NCI-H345 treated with DMSO at 0.1 percent for 48 hours (cell line): ENCODE data around the gene PROM1.

Experiments used
- DNase-seq: peaks from one replicate; lab custom pipeline; 2025; ENCODE audit not compliant: unreplicated experiment; lab: John Stamatoyannopoulos, UW

PROM1 gene

DNA sequence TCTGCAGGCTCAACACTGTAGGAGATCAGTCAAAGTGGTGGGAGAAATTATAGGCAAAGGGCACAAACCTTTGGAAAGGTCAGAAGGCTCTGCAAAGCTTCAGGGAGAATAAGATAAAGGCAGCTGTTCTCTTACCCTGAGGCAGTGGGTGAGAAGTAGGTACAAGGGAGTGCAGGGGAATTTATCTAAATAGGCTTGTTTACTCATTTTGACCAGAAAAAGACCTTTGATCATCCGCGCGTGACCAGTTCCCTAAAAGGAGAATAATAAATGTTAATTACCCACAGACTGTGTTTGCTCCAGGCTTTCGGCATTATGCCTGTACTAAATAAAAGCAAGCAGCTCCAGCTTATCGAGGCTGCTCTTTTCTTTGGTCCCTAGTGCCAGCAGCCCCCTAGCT lies 130.2 kb downstream of the PROM1 start:
- DNase-seq: no peak

DNA sequence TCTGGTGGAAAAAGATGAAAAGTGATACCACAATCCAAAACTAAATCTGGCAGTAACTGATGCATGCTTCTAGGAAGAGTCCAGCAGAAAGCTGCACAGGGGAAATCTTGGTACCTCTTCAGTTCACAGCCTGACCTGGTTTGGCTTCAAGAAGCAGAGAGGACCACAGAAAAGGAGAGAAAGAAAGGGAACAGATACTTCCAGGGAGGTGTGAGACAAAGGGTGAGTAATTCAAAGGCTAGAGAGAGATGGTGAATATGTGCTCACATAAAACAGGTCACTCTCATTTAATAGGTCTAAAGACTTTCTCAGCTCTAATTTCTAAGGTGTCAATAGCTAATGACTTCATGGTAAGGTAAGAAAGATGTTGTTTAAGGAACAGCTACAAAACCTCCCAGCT lies 132.0 kb downstream of the PROM1 start:
- no peak for DNase-seq

DNA sequence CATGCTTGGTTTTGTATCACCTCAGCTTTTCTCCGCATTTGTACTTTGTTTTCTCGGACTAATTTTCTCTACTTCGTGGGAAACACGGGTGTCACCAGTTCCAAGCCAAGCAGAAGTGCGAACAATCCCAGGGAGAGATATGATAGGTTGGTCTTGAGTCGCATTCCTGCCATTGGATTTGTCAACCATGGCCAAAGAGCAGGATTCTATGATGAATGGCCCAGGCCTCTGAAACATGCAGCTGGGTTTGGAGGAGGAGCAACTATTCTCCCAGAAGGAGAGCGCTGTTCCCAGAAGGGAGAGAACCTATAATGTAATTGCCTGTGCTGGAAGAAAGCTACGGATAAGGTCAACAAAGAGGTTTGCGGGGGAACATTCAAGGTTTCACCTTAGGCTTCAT lies 135.0 kb downstream of the PROM1 start:
- DNase-seq: no peak

DNA sequence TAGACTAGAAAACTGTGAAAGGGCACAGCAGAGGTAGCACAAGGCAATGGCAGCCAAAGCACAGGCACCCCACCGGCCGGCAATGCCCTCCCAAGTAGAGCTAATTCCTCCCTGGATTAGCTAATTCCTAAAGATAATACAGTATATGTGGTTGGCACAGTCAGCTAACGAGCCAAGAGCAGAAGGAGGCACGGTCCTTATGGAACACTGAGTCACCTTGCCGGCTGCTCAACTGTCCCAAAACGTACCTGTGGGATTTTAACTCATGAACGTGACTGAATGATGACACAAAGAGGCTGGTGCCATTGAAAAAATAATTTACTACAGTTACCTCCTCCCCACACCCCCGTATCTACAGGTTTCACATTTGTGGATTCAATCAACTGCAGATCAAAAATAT lies 136.1 kb downstream of the PROM1 start:
- DNase-seq: no peak

DNA sequence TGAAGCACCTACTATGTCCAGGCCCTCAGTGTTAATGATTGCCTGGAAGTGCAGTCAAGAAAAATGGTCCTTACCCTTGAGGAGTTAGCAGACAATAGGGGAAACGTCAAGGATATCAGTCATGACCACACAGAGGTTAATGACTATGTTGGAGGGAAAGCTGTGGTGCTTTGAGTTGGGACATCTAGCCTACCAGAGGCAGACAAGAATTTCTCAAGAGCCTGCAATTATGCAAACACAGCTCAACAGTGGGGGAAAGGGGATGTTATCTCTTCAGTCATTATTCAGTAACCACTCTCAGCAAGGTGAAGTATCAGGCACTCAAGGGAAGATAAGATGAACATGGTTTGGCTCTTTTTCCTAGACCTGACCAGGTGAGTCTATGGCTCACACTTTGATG lies 138.3 kb downstream of the PROM1 start:
- DNase-seq: no peak

DNA sequence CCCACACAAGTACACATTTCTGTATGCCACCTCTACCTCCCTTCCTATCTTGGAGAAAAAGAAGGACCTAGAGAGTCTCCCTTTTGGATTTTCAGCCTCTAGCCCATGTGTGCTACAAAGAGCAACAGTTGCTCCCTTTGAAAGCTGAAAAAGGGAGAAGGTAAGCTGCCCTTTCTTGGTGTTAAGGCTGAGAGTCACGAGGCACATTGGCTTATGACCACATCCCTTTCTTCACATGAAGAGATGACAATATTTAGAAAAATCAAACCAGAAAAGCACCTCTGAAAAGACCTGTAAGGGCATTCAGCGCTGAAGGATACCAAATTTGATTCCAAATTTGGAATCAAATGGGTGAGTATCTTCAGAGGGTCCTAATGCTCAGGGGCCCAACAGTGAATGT lies 138.9 kb downstream of the PROM1 start:
- DNase-seq: no peak

DNA sequence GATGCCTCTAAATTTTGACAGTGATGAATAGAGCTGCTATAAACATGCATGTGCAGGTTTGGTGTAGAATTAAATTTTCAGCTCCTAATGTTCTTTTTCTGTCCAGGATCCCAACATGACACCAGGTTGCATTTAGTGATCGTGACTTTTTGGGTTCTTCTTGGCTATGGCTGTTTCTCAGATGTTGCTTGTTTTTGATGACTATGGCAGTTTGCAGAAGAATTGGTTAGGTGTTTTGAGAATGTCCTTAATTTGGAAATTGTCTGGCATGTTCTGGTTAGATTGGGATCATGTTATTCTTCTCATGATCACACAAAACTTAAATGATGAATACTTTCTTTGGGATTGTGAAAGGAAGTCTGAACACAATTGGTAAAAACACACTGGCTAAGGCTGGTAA lies 141.5 kb downstream of the PROM1 start:
- no peak for DNase-seq

DNA sequence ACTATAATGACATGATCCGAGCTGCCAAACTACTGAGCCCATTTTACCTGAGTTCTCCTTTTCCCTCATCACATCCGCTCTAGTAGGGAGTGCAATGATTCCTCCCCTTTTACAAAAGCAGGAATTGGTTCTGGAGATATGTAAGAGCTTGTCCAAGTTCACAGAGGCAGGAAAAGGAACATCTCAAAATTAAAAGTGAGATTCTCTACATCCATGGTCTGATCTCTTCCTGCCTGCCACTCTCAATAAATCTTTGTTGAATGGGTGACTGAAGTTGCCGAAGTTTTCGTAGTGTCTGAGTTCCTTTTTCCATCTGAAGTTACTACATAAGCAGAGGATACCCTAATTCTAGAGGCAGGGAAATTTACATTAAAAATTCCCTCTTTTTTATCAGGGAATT lies 145.2 kb downstream of the PROM1 start, which contains the start of gene FGFBP1:
Gene FGFBP1, minus strand, starts transcription at position 101 of the 400 bp plus-strand sequence. CDS start 2,108 bp downstream, outside the sequence.
- no peak for DNase-seq

DNA sequence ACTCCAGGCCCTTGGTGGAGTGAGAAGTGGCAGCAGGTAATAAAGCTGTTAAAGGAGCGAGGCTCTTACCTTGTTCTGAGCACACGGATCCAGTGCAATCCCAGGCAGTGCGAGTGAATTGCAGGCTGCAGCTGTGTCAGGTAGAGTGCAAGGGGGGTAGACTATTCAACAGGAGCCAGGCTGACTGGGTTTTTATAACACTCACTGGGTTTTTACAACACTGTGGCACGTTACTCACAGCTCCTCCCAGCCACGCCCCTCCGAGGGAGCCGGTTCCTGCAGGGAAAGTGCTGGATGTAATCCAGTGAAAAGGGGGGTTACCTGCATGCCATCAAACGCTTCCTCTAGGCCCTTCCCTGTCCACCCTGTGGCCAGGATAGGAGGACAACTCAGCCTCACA lies 145.6 kb downstream of the PROM1 start:
- no peak for DNase-seq

DNA sequence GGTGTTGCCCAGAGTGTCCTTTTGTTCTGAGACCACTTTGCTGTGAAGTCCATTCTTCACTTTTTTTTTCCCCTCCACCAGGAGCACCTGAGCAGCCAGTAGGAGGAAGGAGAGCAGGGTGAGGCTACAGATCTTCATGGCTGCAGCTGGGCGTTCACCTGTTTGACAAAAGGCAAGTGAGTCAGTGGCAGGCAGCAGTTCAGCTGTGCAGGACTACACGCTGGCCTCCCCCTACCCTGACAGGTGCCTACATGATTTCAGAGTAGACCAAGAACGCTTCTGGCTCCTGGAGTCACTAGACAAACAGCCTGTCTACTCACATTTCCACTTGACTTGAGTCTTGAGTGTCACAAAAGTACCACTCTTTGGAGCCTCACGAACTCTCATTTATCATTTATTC lies 147.3 kb downstream of the PROM1 start:
- peak; percentile 45 for DNase-seq

DNA sequence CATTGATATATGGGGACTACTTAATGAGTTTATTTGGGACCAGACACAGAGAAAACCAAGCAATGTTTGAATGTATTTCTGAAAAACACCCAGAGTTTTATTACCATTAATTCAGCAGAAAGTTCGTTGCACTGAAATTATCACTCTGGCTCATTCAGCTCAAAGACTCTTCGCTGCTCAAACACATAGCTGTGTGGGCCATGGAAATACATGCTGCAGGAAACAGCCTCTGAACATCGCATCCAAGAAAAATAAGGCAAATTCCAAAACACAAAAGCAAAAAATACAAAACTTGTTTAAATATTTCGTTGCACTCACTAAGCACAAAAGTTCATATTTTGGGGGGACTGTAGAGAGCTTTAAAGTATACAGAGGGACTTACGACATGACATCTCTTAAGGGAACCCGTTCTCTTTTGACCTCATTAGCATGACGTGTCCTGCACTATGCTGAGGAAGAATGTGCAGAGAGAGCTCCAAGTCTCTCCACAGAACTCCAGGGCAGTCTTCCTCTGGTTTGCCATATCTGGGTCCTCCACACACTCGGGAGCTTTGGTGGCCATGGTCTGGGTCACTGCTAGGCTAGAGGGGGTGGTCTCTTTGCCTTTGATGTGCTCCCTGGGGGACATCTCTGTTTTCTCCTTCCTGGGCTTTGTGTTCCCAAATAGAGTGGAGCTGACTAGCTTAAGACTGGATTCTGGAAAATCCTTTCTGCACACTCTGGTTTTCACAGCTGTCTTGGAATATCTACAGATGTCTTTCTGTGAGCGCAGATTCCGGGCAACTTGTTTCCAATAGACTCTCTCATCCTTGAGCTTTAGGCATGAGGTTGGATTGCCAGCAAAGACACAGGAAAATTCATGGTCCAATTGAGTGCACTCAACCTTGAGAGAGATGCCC lies 148.1 kb downstream of the PROM1 start:
- DNase-seq: peak; percentile 45

DNA sequence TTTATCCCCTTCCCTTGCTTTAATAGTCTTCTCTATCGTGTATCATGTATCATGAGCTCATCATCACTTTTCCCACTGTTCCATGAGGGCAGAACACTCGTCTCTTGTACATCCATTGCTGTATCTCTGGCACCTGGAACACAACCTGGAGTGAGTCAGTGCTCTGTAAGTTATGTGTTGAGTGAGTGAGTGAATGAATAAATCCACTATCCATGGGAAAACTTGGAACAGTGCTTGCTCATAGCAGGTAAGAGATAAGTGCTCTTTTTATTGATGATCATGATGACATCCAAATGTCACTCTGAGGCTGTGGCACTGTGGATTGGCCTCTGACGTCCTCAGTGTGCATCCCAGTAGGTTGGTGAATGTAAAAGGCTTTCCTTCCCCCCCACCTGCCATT lies 149.6 kb downstream of the PROM1 start:
- no peak for DNase-seq

DNA sequence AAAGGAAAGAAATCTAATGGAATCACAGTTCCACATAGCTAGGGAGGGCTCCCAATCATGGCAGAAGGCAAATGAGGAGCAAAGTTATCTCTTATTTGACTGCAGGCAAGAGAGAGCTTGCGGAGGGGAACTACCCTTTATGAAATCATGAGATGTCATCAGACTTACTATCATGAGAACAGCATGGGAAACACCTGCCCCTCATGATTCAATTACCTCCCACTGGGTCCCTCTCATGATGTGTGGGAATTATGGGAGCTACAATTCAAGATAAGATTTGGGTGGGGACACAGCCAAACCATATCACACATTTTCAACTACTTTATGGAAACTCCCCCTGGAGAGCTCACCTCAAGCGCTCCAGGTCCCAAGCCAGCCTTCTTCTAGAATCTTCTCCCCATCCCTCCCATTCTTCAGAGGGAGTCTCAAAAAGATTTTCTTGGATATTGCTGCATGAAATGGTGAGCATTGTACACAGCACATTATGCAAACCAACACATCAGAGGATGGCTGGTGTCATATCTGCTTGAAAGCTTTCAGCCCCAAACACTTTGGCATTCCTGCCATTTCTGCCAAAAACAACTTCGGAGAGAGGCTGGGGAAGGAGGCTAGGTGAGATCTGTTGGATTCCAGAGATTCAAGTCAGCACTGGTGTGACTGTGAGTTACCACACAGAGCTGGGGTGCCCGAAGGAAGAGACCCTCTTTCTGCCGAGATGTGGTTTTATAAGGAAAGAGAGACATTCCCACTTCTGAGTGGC lies 152.2 kb downstream of the PROM1 start:
- DNase-seq: no peak

DNA sequence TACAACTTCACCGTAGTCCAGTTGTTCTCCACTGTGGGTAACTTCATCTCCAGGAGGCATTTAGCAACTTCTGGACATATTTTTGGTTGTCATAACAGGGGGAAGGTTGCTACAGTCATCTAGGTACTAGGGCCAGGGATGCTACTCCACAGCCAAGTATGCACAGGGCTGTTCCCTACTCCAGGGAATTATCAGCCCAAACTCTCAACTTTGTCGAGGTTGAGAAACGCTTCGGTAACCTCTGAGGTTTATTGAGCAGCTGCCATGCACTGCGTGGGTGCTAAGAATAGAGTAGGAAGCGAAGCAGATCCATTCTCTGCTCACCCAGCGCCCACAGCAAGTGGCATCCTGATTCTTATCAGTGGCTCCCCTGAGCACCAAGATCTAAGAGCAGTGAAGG lies 153.5 kb downstream of the PROM1 start:
- DNase-seq: no peak

DNA sequence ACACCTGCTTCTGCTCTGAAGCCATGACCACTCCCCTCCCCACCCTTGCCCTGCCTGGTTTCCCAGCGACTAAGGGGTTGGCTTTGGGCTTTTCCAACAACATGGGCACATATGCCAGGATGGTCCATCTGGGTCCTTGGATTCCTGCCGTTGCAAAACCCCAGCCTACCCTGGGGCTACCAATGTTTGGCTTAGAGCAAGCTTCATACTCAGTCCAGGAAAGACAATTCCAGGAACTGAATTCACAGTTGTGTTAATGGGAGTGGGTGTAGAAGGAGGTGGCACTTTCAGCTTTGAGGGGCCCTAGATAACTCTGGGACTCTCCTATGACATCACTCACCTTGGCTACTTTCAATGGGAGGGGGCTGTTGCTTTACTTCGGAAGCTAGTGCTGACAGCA lies 154.3 kb downstream of the PROM1 start:
- DNase-seq: no peak

DNA sequence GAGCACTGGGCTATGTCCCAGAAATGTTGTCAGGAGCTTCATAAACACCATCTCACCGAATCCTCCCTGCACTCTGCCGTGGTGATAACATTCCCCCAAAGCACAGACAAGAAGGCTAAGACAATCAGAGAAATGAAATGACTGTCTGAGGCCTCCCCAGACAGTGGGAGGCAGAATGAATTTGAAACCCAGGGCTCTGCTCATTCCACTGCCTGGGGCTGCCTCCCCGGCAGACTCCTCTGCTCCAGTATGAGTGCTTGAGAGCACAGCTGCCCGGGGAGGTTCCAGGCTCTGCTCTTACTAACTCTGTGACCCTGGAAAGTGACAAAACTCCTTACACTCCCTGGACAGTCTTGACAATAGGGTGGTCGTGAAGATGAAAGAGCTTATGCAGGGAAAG lies 154.9 kb downstream of the PROM1 start:
- no peak for DNase-seq

DNA sequence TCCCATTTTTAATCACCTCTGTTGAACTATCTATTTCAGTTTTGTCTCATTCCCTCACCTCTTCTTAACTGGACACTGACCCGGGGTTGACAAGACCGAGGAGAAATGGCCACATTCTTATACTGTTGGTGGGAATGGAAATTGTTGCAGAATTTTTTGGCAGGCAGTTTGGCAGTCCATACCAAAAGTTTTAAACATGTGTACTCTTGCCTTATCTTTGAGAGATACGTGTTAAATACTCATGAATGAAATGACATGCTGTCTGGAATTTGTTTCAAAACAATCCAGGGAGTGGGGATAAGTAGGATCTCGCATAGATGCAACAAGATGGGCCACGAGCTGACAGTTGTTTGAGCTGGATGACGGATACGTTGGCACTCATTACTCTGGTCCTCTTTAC lies 157.3 kb downstream of the PROM1 start:
- DNase-seq: no peak

DNA sequence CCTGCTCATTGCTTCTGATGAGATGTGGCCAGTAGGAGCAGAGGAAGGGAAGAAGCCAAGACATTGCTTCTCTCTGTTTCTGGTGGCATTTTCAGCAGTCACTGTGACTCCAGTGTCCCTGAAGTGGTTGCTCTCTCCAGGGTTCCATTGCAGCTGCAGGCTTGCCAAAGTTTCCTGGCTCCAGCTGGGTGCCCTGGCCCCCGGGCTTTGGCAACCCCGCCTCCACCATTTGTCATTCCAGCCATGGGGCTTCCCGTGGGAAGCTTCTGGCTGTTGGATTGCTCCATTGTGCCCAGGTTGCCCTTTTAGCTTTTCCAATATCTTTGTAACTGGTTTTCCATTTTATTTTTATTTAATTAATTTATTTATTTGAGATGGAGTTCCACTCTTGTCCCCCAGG lies 158.0 kb downstream of the PROM1 start:
- DNase-seq: peak; percentile 59

DNA sequence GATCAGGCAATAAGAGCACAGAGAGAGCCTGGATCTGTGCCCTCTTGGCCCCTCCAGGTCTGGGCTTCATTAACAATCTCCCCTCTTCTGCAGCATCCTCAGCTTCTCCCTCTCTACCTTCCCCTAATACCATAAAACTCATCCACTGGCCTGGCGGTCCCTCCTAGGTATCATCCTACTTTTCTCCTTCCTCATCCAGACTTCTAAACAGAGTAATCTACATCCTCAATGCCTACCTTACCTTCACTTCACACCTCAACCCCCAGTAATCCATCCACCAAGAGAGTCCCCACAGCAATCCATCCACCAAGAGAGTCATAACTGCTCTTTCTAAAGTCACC lies 162.3 kb downstream of the PROM1 start:
- no peak for DNase-seq

DNA sequence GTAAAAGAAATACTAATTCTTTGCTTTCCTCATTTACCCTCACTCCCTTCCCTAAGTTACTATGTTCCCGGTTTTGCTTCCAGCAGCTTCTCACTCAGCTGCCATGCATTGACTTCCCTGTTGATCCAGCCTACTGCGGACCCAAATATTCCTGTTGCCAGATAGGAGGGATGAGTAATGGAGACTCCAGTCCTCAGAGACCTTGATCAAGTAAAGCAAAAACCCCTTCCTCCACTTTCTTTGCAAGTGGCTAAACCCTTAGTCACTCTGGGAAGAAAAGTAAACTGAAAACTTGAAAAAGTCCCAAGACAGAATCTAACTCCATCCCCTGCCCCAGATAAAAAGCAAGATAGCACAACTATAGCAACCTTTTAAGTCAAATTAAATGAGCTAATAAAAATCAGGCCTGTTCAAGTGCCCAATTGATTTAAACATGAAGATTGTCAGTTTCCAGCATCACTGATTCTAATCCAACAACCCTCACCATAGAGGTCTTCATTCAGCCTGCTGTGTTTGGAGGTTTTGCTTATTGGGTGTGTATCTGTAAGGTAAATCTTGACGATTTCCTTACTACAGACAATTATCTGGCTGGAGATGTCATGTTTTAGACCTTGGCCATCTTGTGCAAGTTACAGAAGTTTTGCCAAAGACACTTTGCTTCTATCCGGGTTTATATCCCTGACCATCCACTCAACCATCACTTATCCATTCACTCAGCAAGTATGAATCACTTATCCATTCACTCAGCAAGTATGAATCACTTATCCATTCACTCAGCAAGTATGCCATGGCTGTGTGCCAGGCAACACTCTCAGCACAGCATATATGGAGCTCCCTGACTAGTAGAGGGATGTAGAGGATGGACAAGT lies 162.9 kb downstream of the PROM1 start:
- DNase-seq: peak; percentile 48

DNA sequence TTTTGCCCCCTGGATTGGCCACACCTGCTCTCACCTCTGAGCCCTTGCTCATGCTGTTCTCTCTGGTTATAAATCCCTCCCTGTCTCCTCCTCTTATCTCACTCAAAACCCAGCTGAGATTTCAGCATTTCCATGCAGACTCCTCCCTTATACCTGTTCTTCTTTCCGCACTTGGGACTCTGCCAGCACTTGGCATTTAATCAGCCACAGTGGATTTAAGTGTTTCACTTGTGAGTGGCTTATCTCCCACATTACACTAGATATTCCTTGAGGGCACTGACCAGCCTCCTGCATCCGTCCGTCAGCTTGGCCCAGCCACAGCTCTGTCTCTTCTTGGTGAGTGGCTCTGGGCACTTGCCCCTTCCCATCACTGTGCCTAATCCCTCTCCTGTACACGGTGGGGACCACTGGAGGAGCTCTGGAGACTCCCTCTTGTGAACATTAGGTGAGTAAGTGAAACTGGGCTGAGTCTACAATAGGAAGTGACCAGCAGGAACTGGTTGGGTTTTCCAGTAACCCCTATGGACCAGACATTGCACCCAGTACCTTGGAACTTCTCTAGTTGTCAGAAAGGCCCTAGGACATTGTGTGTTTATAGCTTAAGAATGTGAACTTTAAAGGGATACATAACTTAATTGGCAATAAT lies 165.2 kb downstream of the PROM1 start:
- no peak for DNase-seq
